Esophagus (tissue), 2 donors: Measurements from ENCODE around the gene LRRC3. TPM values are rescaled to one million over a fixed set of nuclear protein-coding genes. Genes with fewer than 3 reads are reported as not detected.

Experiments used
- H3K27ac ChIP-seq, 2 donors: one replicate each; pipeline ENCODE4 v1.5.1; 2013; ENCODE audit warnings: low read depth in 2 of 2, mild to moderate bottlenecking in 2 of 2, inconsistent platforms in 1 of 2, low read length in 1 of 2, moderate library complexity in 1 of 2
- H3K27me3 ChIP-seq, 2 donors: one replicate each; pipeline ENCODE4 v1.6.1; 2013; ENCODE audit warnings: low read length in 2 of 2, control low read depth in 1 of 2, mild to moderate bottlenecking in 1 of 2; ENCODE audit not compliant: insufficient read depth in 2 of 2, control insufficient read depth in 1 of 2
- H3K36me3 ChIP-seq, 2 donors: one replicate each; pipeline ENCODE4 v1.6.1; 2013; ENCODE audit warnings: low read length in 1 of 2; ENCODE audit not compliant: control insufficient read depth in 2 of 2, insufficient read depth in 2 of 2
- H3K4me1 ChIP-seq, 2 donors: one replicate each; pipeline ENCODE4 v1.6.1; 2013; ENCODE audit warnings: low read length in 1 of 2; ENCODE audit not compliant: control insufficient read depth in 2 of 2, insufficient read depth in 2 of 2
- H3K4me3 ChIP-seq, 2 donors: one replicate each; pipeline ENCODE4 v1.5.1; 2013; ENCODE audit warnings: low read length in 2 of 2, mild to moderate bottlenecking in 2 of 2, low read depth in 1 of 2, moderate library complexity in 1 of 2
- H3K9me3 ChIP-seq, 2 donors: one replicate each; pipeline ENCODE4 v1.6.1; 2013; ENCODE audit warnings: mild to moderate bottlenecking in 2 of 2, low read depth in 1 of 2, low read length in 1 of 2, moderate library complexity in 1 of 2; ENCODE audit not compliant: control insufficient read depth in 2 of 2, insufficient read depth in 1 of 2
- WGBS, 2 donors: extraction: QIAGEN DNeasy Blood & Tissue Kit; methylation state at CpG; one replicate each; pipeline ENCODE4 v1.1.7; 2013; 5-methylcytosine and 5-hydroxymethylcytosine counted together
- polyA plus RNA-seq, 2 donors: library from polyadenylated mRNA; stranded (reverse); fragments of 200-250 nt; gene quantifications; one replicate each; pipeline ENCODE4 v1.2.3, GENCODE V29; 2013
- donor health status: healthy with polysubstance abuse.
- donor health status: Bipolar disorder and iron deficiency.

Gene LRRC3
- polyA plus RNA-seq, 2 donors, result 0.63 to 0.93 TPM

DNA sequence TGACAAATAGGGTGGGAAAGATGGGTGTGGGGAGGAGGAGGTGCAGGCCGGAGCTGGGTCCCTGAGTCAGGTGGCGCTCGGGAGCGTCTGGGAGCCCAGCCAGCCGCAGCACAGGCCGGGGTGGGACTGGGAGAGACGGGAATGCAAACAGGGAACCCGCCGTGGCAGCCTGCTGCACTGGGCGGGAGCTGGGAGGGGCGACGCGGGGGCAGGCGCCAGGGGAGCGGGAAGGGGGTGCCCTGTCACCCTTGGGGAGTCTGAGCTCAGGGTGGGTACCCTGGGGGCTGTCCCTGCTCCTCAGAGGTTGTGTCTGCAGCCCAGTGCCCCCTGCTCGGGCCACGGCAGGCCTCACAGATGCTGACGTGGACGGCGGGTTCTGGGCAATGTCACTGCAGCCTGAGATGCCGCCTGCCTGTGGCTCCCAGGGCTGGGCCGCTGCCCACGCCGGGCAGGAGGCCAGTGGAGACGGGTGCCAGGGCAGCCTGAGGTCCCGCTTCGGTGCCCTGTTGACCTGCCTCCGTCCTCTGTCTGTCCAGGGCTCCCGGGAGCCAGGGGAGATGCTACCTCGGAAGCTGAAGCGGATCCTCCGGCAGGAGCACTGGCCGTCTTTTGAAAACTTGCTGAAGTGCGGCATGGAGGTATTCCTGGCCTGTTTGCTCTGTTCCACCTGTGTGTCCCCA, 16.6 kb upstream of the LRRC3 start:
- no peaks in the 10 kb centered on the region for H3K36me3 ChIP-seq
- H3K9me3 ChIP-seq, result no peaks in the 10 kb centered on the region
- peaks cover 0 to 5% of the 10 kb centered on the region in 2 donors for H3K4me1 ChIP-seq
- no peak overlapping the region for H3K4me3 ChIP-seq
- no peak overlapping the region for H3K27ac ChIP-seq
- no peaks in the 10 kb centered on the region for H3K27me3 ChIP-seq
- WGBS, 2 donors, result 45 to 47% methylated on average over 22 to 34 of the region's 34 CpGs

DNA sequence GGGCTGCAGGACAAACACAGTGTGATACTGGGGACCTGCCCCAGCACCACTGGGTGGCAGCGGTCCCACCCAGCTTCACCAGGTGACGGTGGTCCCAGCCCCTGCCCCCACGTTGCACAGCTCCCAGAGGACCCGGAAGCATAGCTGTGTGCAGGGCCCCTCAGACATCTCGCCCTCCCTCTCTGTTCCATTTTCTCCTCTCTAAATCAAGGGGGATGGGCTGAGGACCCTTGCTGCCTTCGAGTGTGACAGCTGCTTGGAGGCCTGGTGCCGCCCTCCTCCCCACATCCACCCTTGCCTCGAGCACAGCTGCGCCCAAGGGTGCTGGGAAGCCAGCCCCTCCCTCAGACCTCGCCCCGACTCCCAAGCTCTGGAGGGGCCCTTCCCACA, 16.1 kb upstream of the LRRC3 start:
- WGBS, 2 donors, result 69 to 71% methylated on average over 11 of the region's 11 CpGs

GRCh38 chr21:44440241-44441040, 14.9 kb upstream of the LRRC3 start:
- peaks cover 0 to 3% of the 10 kb centered on the region in 2 donors for H3K4me1 ChIP-seq
- peaks cover 4% of the 10 kb centered on the region in 2 donors for H3K9me3 ChIP-seq
- H3K36me3 ChIP-seq, result no peaks in the 10 kb centered on the region
- H3K27me3 ChIP-seq, result no peaks in the 10 kb centered on the region
- H3K4me3 ChIP-seq, result no peak overlapping the region
- WGBS, 2 donors, result 76 to 77% methylated on average over 32 to 33 of the region's 33 CpGs
- H3K27ac ChIP-seq, result no peak overlapping the region

More for the DNA sequence above, 16.1 kb upstream of the LRRC3 start:
- H3K36me3 ChIP-seq, result no peaks in the 10 kb centered on the region
- H3K27ac ChIP-seq, result no peak overlapping the region
- H3K4me1 ChIP-seq, result peaks cover 0 to 3% of the 10 kb centered on the region in 2 donors
- no peak overlapping the region for H3K4me3 ChIP-seq
- H3K9me3 ChIP-seq, result no peaks in the 10 kb centered on the region
- H3K27me3 ChIP-seq, result no peaks in the 10 kb centered on the region

- Histone ChIP-seq H3K27me3 (no peaks in the 10 kb centered on the region), H3K27ac (no peak overlapping the region), H3K36me3 (no peaks in the 10 kb centered on the region), H3K4me1 (peaks cover 0 to 3% of the 10 kb centered on the region in 2 donors), H3K9me3 (peaks cover 4% of the 10 kb centered on the region in 2 donors), H3K4me3 (no peak overlapping the region)
- 61 to 69% methylated on average over 10 of the region's 10 CpGs for WGBS, 2 donors
Measured at GRCh38 chr21:44441041-44441400, 14.3 kb upstream of the LRRC3 start.

DNA sequence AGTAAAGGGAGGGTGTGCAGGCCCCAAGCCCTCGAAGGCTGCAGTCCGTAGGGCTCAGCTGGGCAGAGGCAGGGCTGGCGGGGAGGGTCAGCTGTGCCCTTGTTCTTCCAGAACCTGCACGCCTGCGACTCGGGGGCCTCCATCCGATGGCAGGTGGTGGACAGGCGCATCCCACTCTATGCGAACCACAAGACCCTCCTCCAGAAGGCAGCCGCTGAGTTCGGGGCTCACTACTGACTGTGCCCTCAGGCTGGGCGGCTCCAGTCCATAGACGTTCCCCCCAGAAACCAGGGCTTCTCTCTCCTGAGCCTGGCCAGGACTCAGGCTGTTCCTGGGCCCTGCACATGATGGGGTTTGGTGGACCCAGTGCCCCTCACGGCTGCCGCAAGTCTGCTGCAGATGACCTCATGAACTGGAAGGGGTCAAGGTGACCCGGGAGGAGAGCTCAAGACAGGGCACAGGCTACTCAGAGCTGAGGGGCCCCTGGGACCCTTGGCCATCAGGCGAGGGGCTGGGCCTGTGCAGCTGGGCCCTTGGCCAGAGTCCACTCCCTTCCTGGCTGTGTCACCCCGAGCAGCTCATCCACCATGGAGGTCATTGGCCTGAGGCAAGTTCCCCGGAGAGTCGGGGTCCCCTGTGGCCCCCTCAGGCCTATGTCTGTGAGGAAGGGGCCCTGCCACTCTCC, 13.6 kb upstream of the LRRC3 start:
- Histone ChIP-seq H3K4me3 (no peak overlapping the region), H3K9me3 (peaks cover 4% of the 10 kb centered on the region in 2 donors), H3K27ac (no peak overlapping the region), H3K4me1 (peaks cover 0 to 3% of the 10 kb centered on the region in 2 donors), H3K27me3 (no peaks in the 10 kb centered on the region), H3K36me3 (no peaks in the 10 kb centered on the region)
- WGBS, 2 donors, result 83 to 86% methylated on average over 19 to 20 of the region's 20 CpGs

DNA sequence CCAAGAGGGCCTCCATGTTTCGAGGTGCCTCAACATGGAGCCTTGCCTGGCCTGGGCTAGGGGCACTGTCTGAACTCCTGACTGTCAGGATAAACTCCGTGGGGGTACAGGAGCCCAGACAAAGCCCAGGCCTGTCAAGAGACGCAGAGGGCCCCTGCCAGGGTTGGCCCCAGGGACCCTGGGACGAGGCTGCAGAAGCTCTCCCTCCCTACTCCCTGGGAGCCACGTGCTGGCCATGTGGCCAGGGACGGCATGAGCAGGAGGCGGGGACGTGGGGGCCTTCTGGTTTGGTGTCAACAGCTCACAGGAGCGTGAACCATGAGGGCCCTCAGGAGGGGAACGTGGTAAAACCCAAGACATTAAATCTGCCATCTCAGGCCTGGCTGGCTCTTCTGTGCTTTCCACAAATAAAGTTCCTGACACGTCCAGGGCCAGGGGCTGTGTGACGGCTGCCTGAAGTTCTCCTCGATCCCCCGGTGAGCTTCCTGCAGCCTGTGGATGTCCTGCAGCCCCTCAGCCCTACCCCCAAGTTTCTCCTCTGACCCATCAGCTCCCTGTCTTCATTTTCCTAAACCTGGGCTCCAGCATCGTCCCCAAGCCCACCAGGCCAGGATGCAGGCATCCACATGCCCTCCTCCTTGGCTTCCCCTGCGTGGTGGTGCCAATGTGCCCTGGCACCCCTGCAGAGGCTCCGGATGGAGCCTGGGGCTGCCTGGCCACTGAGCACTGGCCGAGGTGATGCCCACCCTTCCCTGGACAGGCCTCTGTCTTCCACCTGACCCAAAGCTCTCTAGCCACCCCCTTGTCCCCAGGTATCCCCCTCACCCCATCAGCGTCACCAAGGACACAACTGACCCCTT, 12.8 kb upstream of the LRRC3 start:
- Histone ChIP-seq H3K36me3 (no peaks in the 10 kb centered on the region), H3K27ac (no peak overlapping the region), H3K4me3 (no peak overlapping the region), H3K4me1 (peaks cover 0 to 3% of the 10 kb centered on the region in 2 donors), H3K27me3 (no peaks in the 10 kb centered on the region), H3K9me3 (peaks cover 4% of the 10 kb centered on the region in 2 donors)
- 75 to 76% methylated on average over 19 of the region's 19 CpGs for WGBS, 2 donors

DNA sequence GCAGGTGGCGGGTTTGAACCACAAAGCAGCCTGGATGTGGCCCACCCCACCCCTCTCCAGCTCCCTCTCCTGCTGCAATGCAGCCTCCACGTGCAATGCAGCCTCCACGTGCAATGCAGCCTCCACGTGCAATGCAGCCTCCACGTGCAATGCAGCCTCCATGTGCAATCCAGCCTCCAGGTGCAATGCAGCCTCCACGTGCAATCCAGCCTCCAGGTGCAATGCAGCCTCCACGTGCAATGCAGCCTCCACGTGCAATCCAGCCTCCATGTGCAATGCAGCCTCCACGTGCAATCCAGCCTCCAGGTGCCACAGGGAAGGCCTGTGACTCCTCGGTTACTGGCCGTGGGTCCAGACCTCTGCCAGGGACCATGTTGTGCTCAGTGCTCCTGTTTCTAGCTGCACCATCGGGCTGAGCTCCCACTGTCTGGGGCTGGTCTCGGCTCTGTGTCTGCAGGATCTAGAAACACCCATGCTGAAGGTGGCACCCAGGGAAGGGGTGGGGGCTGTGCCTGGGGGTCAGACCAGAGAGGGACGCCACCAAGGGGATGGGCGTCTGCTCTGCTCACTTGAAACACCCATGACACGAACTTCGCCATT, 11.9 kb upstream of the LRRC3 start:
- 73 to 79% methylated on average over 17 of the region's 17 CpGs for WGBS, 2 donors
- H3K27me3 ChIP-seq, result no peaks in the 10 kb centered on the region
- H3K4me1 ChIP-seq, result peaks cover 0 to 3% of the 10 kb centered on the region in 2 donors
- no peak overlapping the region for H3K4me3 ChIP-seq
- no peaks in the 10 kb centered on the region for H3K36me3 ChIP-seq
- no peak overlapping the region for H3K27ac ChIP-seq
- peaks cover 4% of the 10 kb centered on the region in 2 donors for H3K9me3 ChIP-seq

GRCh38 chr21:44443891-44444285, 11.4 kb upstream of the LRRC3 start:
- Histone ChIP-seq H3K27me3 (peaks cover 0 to 2% of the 10 kb centered on the region in 2 donors), H3K9me3 (peaks cover 4% of the 10 kb centered on the region in 2 donors), H3K36me3 (no peaks in the 10 kb centered on the region), H3K27ac (no peak overlapping the region), H3K4me1 (peaks cover 0 to under 1% of the 10 kb centered on the region in 2 donors), H3K4me3 (no peak overlapping the region)
- WGBS, 2 donors, result 81 to 83% methylated on average over 12 of the region's 12 CpGs
